ENCODE results near the gene ELAVL1.

ELAVL1 gene

DNA sequence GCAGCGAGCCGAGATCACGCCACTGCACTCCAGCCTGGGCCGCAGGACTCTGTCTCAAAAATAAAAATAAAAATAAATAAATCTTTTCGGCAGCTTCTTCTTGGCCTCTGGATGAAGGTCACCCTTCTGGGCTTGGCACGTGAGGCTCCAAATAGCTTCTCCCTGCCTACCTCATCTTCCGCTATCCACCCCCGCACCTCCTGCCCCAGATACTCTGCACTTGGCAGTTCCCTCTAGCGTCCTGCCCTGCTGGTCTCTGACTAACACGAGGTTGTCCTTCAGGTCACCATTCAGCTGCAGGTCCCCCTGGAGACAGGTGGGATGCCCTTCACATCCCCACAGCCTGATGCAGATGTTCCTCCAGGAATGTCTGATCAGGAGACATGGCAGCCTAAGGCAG lies 38.6 kb upstream of the ELAVL1 start:
- Histone ChIP-seq H3K9me2 (replicated peaks; ENCODE audit: insufficient read depth, low read length) (no peaks in the 10 kb centered on the region), H3K4me3 (ENCODE audit: low read length) (no peak overlapping the region), H4K20me1 (ENCODE audit: insufficient read depth, low read length) (no peaks in the 10 kb centered on the region; the same call in 1 of the 2 replicates), H3F3A (ENCODE audit: insufficient read depth, low read length) (peaks cover 8% of the 10 kb centered on the region; the same call in 1 of the 2 replicates), H3K36me3 (replicated peaks; ENCODE audit: insufficient read depth, low read length) (no peaks in the 10 kb centered on the region), H3K27ac (ENCODE audit: low read length) (no peak overlapping the region), H3K79me2 (ENCODE audit: low read length) (no peaks in the 10 kb centered on the region), H3K27me3 (replicated peaks; ENCODE audit: insufficient read depth, low read length) (peaks cover 67% of the 10 kb centered on the region), H3K4me1 (ENCODE audit: low read length) (peaks cover 2% of the 10 kb centered on the region; the same call in 1 of the 2 replicates), H3K4me2 (ENCODE audit: low read depth, low read length) (no peak overlapping the region), H3K9ac (ENCODE audit: low read length) (no peak overlapping the region), H2AFZ (ENCODE audit: low read length) (no peak overlapping the region), H3K9me3 (replicated peaks; ENCODE audit: insufficient read depth, low read length) (no peaks in the 10 kb centered on the region)
- no peak for DNase-seq
- no peak for TF ChIP-seq EZH2 (optimal IDR thresholded peaks at IDR 0.05; ENCODE audit: low read depth, low read length)
- TF ChIP-seq CTCF (IDR thresholded peaks at IDR 0.05; ENCODE audit: low read length) = no peak

- Histone ChIP-seq H3K36me3 (replicated peaks; ENCODE audit: insufficient read depth, low read length) (no peaks in the 10 kb centered on the region), H3K9me3 (replicated peaks; ENCODE audit: insufficient read depth, low read length) (no peaks in the 10 kb centered on the region), H3K9me2 (replicated peaks; ENCODE audit: insufficient read depth, low read length) (no peaks in the 10 kb centered on the region), H3K4me2 (ENCODE audit: low read depth, low read length) (no peak overlapping the region), H3K4me1 (ENCODE audit: low read length) (peaks cover 2% of the 10 kb centered on the region; the same call in 1 of the 2 replicates), H3K4me3 (ENCODE audit: low read length) (no peak overlapping the region), H3F3A (ENCODE audit: insufficient read depth, low read length) (peaks cover 8% of the 10 kb centered on the region; the same call in 1 of the 2 replicates), H4K20me1 (ENCODE audit: insufficient read depth, low read length) (no peaks in the 10 kb centered on the region; the same call in 1 of the 2 replicates), H3K9ac (ENCODE audit: low read length) (no peak overlapping the region), H3K27me3 (replicated peaks; ENCODE audit: insufficient read depth, low read length) (peaks cover 67% of the 10 kb centered on the region), H2AFZ (ENCODE audit: low read length) (no peak overlapping the region), H3K27ac (ENCODE audit: low read length) (no peak overlapping the region), H3K79me2 (ENCODE audit: low read length) (no peaks in the 10 kb centered on the region)
- TF ChIP-seq CTCF (IDR thresholded peaks at IDR 0.05; ENCODE audit: low read length) (no peak), EZH2phosphoT487 (IDR thresholded peaks at IDR 0.05; ENCODE audit: low read length) (no peak), EZH2 (optimal IDR thresholded peaks at IDR 0.05; ENCODE audit: low read depth, low read length) (no peak)
- DNase-seq = no peak
Measured at GRCh38 chr19:8042900-8043299, 37.5 kb upstream of the ELAVL1 start.

DNA sequence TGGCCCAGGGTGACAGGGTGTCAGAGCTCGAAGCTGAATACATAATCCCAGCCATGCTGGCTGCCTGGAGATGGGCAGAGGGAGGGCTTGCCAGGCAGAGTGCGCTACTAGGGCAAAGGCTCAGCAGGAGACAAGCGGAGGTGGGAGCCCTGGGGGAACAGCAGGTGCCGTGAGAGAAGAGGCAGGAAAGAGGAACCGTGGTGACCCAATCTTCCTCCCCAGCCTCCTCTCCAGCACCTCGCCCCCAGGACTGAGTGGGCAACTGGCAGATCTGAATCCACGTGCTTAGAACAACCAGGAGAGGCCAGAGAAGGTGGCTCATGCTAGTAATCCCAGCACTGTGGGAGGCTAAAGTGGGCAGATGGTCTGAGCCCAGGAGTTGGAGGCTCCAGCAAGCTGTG lies 36.1 kb upstream of the ELAVL1 start:
- no peaks in the 10 kb centered on the region for H3K9me2 ChIP-seq (replicated peaks; ENCODE audit: insufficient read depth, low read length)
- H3K27me3 ChIP-seq (replicated peaks; ENCODE audit: insufficient read depth, low read length) = peaks cover 78% of the 10 kb centered on the region
- H2AFZ ChIP-seq (ENCODE audit: low read length) = no peak overlapping the region
- no peak for TF ChIP-seq EZH2phosphoT487 (IDR thresholded peaks at IDR 0.05; ENCODE audit: low read length)
- no peak for TF ChIP-seq CTCF (IDR thresholded peaks at IDR 0.05; ENCODE audit: low read length)
- TF ChIP-seq EZH2 (optimal IDR thresholded peaks at IDR 0.05; ENCODE audit: low read depth, low read length) = no peak
- H3K4me3 ChIP-seq (ENCODE audit: low read length) = no peak overlapping the region
- no peaks in the 10 kb centered on the region for H3K4me1 ChIP-seq (ENCODE audit: low read length)
- H3K36me3 ChIP-seq (replicated peaks; ENCODE audit: insufficient read depth, low read length) = no peaks in the 10 kb centered on the region
- DNase-seq = no peak
- H3F3A ChIP-seq (ENCODE audit: insufficient read depth, low read length) = no peaks in the 10 kb centered on the region
- H3K4me2 ChIP-seq (ENCODE audit: low read depth, low read length) = no peak overlapping the region
- no peak overlapping the region for H3K27ac ChIP-seq (ENCODE audit: low read length)
- no peaks in the 10 kb centered on the region; the same call in 1 of the 2 replicates for H4K20me1 ChIP-seq (ENCODE audit: insufficient read depth, low read length)
- H3K79me2 ChIP-seq (ENCODE audit: low read length) = no peaks in the 10 kb centered on the region
- no peak overlapping the region for H3K9ac ChIP-seq (ENCODE audit: low read length)
- H3K9me3 ChIP-seq (replicated peaks; ENCODE audit: insufficient read depth, low read length) = no peaks in the 10 kb centered on the region

All from MM.1S (cell line).